Measurements from ENCODE around the gene CREB3L2.
"Not testable (repeated sequence)": the region's sequence is repeated elsewhere in the genome, so short reads cannot be mapped to it uniquely, and the experiment has no call there.

DNA sequence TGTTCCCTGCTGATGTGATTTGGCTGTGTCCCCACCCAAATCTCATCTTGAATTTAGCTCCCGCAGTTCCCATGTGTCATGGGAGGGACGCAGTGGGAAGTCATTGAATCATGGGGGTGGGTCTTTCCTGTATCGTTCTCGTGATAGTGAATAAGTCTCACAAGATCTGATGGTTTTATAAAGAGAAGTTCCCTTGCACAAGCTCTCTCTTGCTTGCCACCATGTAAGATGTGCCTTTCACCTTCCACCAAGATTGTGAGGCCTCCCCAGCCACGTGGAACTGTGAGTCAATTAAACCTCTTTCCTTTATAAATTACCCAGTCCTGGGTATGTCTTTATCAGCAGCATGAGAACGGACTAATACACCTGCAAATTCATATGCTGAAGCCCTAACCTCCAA, 19.5 kb downstream of the CREB3L2 start:
- TF ChIP-seq, protein P1, sequence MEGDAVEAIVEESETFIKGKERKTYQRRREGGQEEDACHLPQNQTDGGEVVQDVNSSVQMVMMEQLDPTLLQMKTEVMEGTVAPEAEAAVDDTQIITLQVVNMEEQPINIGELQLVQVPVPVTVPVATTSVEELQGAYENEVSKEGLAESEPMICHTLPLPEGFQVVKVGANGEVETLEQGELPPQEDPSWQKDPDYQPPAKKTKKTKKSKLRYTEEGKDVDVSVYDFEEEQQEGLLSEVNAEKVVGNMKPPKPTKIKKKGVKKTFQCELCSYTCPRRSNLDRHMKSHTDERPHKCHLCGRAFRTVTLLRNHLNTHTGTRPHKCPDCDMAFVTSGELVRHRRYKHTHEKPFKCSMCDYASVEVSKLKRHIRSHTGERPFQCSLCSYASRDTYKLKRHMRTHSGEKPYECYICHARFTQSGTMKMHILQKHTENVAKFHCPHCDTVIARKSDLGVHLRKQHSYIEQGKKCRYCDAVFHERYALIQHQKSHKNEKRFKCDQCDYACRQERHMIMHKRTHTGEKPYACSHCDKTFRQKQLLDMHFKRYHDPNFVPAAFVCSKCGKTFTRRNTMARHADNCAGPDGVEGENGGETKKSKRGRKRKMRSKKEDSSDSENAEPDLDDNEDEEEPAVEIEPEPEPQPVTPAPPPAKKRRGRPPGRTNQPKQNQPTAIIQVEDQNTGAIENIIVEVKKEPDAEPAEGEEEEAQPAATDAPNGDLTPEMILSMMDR (conservative IDR thresholded peaks at IDR 0.05 in 1 of 2, IDR thresholded peaks at IDR 0.05 in 1 of 2; ENCODE audit: low read depth in 1 of 2, low read length in 2 of 2) = not testable (repeated sequence)
- TF ChIP-seq EZH2 (IDR thresholded peaks at IDR 0.05; ENCODE audit: low read length, missing control alignments) = not testable (repeated sequence)

Measured in fibroblast of lung (primary cell).